Measurements from ENCODE around the gene NKAIN2.
"Not testable (repeated sequence)": the region's sequence is repeated elsewhere in the genome, so short reads cannot be mapped to it uniquely, and the experiment has no call there.

The NKAIN2 gene

GRCh38 chr6:124658053-124658452 lies 854.4 kb downstream of the NKAIN2 start:
- no peak for DNase-seq

- no peak for DNase-seq
Observed at GRCh38 chr6:124659427-124659826, 855.8 kb downstream of the NKAIN2 start.

- DNase-seq: no peak
Observed at GRCh38 chr6:124660185-124660584, 856.5 kb downstream of the NKAIN2 start.

GRCh38 chr6:124661097-124661661 lies 857.5 kb downstream of the NKAIN2 start:
- DNase-seq: no peak

- no peak for DNase-seq
Observed at GRCh38 chr6:124668028-124668427, 864.4 kb downstream of the NKAIN2 start.

- no peak for DNase-seq
Observed at GRCh38 chr6:124669713-124670480, 866.2 kb downstream of the NKAIN2 start.

- DNase-seq: peak; percentile 33
Observed at GRCh38 chr6:124670801-124671200, 867.1 kb downstream of the NKAIN2 start.

- DNase-seq: no peak
Observed at GRCh38 chr6:124671324-124671723, 867.7 kb downstream of the NKAIN2 start.

- no peak for DNase-seq
Observed at GRCh38 chr6:124674042-124674441, 870.4 kb downstream of the NKAIN2 start.

- DNase-seq: no peak
Observed at GRCh38 chr6:124676033-124676432, 872.4 kb downstream of the NKAIN2 start.

GRCh38 chr6:124677874-124678273 lies 874.2 kb downstream of the NKAIN2 start:
- no peak for DNase-seq

- DNase-seq: no peak
Observed at GRCh38 chr6:124679387-124679786, 875.7 kb downstream of the NKAIN2 start.

- DNase-seq: no peak
Observed at GRCh38 chr6:124682751-124683150, 879.1 kb downstream of the NKAIN2 start.

GRCh38 chr6:124683507-124683906 lies 879.8 kb downstream of the NKAIN2 start:
- no peak for DNase-seq

GRCh38 chr6:124684621-124685020 lies 881.0 kb downstream of the NKAIN2 start:
- no peak for DNase-seq

- DNase-seq: no peak
Observed at GRCh38 chr6:124688369-124688768, 884.7 kb downstream of the NKAIN2 start.

GRCh38 chr6:124694139-124694705 lies 890.6 kb downstream of the NKAIN2 start:
- DNase-seq: peak; percentile 78

GRCh38 chr6:124699038-124699437 lies 895.4 kb downstream of the NKAIN2 start:
- no peak for DNase-seq

- no peak for DNase-seq
Observed at GRCh38 chr6:124703541-124703940, 899.9 kb downstream of the NKAIN2 start.

GRCh38 chr6:124712532-124712931 lies 908.9 kb downstream of the NKAIN2 start:
- DNase-seq: not testable (repeated sequence)

GRCh38 chr6:124714728-124715127 lies 911.1 kb downstream of the NKAIN2 start:
- no peak for DNase-seq

- no peak for DNase-seq
Observed at GRCh38 chr6:124719913-124720312, 916.2 kb downstream of the NKAIN2 start.

GRCh38 chr6:124721331-124721730 lies 917.7 kb downstream of the NKAIN2 start:
- DNase-seq: no peak

- DNase-seq: no peak
Observed at GRCh38 chr6:124722141-124722878, 918.6 kb downstream of the NKAIN2 start.

All from NCI-H1436 (cell line).